Adrenal gland (tissue), 5 donors: ENCODE data around the gene PPAT.

Experiments used
- CTCF ChIP-seq, 6 experiments: fragments of 450-650 bp in 4 of 6; fragments of 200-600 bp in 2 of 6; sonication (generic) in 1 of 6; IDR thresholded peaks; 1 replicate in 5 of 6; 2 replicates in 1 of 6; pipeline versions ENCODE4 v1.5.1 to v1.8.0; 2016 to 2021; ENCODE audit warnings: antibody characterized with exemption in 6 of 6, mild to moderate bottlenecking in 2 of 6, moderate library complexity in 1 of 6
- POLR2A ChIP-seq, 2 donors: fragments of 450-650 bp; IDR thresholded peaks; one replicate each; pipeline ENCODE4 v1.6.1; 2017; ENCODE audit warnings: antibody characterized with exemption in 2 of 2, mild to moderate bottlenecking in 2 of 2, moderate library complexity in 1 of 2
- donor health status: DM: no; HTN: no; CAD: no.

GRCh38 chr4:56386091-56386490 lies 49.3 kb downstream of the PPAT start:
- TF ChIP-seq CTCF (IDR thresholded peaks at IDR 0.05) (no peak), POLR2A (IDR thresholded peaks at IDR 0.05) (no peak)
